T1000 (cell line): Measurements from ENCODE around the gene NAALADL1.
A peak's percentile ranks its signal among the peaks of the same experiment; 100 is the strongest.

Source experiments
- DNase-seq: peaks from one replicate; lab custom pipeline; 2025; ENCODE audit warnings: mixed read lengths; lab: John Stamatoyannopoulos, UW

NAALADL1 gene

DNA sequence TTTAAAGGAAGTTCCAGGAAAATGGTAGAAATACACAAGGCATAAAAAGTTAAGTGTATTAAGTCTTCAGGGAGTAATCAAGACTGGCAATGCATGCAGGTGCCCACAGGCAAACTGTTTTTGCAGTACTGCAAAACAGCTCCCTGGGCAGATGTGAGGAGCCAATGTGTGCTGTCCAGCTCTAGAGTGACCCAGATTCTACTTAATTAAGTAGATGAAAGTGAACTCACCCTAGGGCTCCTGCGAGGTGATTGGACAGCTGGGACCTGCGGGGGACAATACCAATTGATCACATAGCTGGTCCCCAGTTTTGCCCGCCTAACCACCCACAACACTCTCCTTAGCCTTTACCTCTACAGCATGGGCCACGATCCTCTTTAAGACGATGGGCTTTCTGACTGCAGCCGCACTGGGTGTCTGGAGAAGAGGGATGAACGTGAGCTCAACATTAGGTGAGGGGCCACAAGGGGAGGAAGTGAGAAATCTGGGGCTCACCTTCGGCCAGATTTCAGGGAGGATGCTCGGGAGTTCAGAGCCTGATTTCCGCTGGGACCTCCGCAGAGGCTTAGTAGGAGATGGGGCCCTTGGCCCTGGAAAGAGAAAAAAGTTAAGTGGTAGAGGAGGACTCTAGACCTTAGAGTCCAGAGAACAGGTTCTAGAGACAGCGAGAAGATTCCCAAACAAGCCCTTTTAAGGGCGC, 24.9 kb upstream of the NAALADL1 start:
- no peak for DNase-seq

GRCh38 chr11:65078786-65079342, 20.5 kb upstream of the NAALADL1 start:
- no peak for DNase-seq

DNA sequence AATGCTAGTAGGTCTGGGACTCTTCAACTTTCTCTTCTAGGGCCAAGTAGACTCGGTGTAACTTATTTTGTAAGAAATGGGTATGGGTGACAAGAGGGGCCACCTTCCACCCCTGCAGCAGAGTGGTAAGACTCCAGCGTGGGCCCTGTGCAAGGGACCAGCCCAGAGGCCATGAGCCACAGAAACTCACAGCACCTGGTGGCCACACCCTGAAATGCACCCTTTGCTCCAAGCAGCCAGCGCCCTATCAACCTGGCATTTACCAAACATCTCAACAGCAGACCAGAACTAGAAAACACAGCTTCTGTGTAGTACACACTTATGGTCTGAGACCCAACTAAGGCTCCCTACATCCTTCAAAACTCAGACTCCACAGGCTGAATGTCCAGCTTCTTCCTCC, 19.8 kb upstream of the NAALADL1 start:
- DNase-seq = no peak

DNA sequence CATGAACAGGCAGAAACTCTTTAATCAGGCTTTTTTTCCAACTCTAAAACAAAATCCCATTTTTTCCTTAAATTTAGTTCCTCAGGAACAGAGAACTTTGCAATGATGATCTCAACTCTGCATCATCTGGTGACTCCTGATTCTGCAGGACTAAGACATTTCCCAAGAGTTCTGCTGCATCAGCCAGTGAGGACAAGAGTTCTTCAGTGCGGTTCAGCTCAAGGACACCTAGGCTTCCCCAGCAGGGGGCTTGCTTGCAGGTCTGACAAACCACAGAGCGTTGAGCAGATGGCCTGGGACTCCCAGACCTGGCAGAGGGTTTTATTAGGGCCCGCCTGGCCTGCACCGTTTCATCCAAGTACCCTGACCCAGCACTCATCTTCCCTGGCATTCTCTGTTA, 19.1 kb upstream of the NAALADL1 start:
- no peak for DNase-seq

DNA sequence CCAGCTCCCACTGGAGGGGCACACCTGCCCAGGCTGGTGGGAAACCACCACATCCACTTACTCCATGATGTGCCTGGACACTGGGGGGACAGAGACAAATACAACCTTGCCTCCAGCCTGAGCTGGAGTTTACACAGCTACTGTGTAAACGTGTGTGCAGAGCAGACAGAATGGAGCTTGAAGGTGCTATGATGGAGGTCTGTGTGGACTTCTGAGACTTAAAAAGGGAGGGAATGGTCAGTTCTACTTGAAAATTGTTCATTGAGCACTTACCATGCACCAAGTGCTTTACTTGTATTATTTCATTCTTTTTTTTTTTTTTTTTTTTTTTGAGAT, 14.2 kb upstream of the NAALADL1 start:
- DNase-seq = no peak

DNA sequence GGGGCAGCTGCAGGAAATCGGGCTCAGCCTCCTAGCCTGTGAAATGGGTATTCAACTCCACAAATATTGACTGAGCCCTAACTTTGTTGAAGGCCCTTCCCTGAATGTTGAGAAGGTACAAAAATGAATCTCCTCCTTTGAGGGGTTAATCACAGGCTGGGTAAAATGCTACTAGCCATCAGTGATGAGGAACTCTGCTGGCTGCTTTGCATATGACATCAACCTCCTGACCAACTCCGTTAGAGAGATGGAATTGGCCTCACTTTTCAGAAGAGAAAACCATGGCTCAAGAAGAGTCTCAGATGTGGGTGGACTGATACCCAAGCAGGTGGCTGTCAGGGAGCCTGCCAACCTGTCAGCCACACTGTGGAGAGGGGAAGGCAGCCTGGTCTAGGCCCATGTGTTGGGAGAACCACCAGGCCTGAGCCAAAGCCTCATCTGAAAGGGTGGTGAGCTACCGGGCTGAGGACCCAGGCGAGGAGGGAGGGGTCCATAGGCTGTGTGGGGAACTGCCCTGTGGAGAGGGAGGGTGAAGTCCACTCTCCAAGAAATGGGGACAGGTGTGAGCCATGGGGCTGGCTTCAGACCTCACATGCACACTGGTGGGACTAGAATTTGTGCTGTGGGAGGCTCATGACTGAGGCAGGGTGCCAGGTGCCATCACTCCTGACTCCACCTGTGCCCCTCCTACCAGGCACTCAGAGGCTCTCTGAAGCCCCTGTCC, 13.7 kb upstream of the NAALADL1 start:
- DNase-seq = no peak

- DNase-seq = no peak
These were observed 10.9 kb upstream of the NAALADL1 start for GRCh38 chr11:65069217-65069616.

- no peak for DNase-seq
These were observed 9.1 kb upstream of the NAALADL1 start for GRCh38 chr11:65067446-65067845.

DNA sequence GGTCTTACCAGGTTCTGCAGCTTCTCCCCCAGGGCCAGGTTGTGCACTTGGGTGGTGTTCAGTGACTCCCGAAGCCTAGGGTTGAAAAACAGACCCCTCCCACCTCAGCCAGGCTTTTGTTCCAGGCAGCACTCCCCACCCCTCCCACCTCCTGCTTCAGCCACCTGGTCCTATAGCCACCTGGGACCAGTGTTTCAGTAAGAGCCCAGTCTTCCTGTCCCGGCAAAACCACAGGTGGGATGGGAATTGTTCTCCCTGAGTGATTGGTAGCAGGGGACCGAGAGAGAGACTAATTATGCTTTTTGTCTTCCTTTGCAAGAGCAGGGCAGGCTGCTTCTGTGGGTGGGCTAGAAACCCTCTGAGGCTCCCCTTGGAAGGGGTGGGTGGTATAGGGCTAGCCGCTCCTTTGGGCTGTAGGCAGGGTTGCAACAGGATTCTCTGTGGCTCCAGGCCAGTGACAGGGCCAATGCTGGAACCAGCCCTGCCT, 8.5 kb upstream of the NAALADL1 start:
- no peak for DNase-seq

- no peak for DNase-seq
These were observed 8.0 kb upstream of the NAALADL1 start for GRCh38 chr11:65066315-65066714.

DNA sequence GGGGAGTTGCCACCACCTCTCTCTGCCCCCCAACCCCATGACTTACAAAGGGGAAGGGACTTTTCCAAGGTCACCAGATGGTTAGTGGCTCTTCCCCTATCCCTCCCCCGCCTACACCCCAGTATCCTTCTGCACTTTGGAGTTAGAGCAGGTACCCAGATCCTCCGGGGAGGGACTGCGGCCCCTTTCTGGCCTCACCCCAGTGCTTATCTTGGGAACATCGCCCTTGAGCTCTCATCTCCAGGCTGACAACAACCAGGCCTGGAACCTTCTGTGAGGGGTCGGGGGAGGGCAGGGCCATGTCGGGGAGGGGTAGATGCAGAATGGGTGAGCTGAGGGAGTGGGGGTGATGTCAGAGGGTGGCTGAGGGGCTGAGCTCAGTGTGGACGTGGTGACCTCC, 7.5 kb upstream of the NAALADL1 start:
- DNase-seq = no peak

- DNase-seq = no peak
These were observed 6.5 kb upstream of the NAALADL1 start for GRCh38 chr11:65064847-65065240.

- DNase-seq = no peak
These were observed 5.2 kb upstream of the NAALADL1 start for GRCh38 chr11:65063532-65063931.

DNA sequence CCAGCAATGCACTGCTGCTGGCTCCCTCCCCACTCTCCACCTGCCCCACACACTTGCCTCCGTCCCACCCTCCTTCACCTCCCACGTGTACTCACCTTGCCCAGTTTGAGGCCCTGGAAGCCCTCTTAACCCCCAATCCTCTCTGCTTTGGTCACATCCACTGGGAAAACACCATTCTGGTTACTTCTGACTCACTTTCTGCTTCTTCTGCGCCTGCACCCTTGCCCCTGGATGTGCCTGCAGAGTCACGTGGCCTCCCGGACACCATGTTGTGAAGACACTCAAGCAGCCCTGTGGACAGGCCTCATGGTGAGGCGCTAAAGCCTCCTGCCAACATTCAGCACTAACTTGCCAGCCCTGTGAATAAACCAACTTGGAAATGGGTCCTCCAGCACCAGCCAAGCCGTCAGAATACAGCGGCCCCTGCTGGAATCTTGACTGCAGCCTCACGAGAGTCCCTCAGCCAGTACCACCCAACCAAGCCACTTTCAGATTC, 2.6 kb upstream of the NAALADL1 start:
- DNase-seq = peak; percentile 76

DNA sequence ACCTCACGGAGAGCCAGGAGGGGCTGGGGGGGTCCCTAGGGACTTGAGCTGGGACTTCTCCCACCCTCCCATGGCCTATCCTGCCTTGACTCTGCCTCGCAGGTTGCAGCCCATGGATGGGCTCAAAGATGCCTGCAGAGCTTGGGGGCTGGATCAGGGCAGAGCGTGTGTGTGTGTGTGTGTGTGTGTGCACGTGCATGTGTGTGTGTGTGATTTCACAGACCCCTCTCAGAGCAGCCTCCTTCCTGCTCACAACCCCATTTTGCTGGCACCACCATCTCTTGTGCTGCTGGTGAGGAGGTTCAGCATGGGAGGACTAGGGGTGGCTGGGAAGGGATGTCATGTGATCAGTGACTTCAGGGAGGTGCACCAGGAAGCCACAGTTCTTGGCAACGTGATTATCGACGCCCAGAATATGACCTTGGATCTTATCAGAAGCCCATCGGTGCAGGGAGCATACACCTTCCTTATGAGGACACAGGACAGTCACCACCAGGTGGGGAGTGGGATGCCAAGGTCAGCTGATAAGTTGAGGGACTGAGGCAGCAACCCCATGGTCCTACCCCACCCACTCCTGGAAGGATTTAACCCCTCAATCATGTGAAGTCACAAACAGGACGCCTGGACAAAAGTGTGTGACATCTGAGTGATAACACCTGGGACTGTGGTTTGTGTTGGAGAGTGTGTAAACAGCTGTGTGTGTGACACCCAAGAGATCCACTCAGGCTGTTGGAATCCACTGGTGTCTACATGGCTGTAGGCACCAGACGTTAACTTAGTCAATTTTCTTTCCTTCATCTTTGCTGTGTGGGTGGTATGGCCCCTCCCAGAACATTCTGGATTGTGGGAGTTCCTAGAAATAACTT, 1.8 kb upstream of the NAALADL1 start:
- DNase-seq = no peak

- no peak for DNase-seq
These were observed 1.2 kb upstream of the NAALADL1 start for GRCh38 chr11:65059523-65059922.

DNA sequence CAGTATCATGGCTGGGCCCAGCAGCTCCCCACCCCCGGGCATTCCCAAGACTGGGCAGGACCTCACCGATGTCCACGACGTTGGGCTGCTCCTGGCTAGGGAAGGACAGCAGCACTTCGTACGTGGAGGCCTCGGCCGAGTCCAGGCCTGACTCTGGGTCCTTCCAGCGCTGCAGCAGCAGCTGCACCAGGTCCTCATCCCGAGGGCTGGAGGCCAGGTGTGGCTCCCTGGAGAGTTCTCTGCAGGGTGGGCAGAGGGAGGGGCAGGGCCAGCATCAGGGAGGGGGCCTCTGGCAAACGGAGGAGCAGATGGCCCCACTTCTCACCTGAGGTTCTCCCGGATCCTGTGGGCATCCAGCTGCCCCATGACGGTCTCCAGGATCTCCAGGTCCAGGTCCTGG, 341 bp downstream of the NAALADL1 start:
- no peak for DNase-seq

- no peak for DNase-seq
These were observed 827 bp downstream of the NAALADL1 start for GRCh38 chr11:65057526-65057925.

GRCh38 chr11:65056999-65057398, 1.4 kb downstream of the NAALADL1 start:
- no peak for DNase-seq

DNA sequence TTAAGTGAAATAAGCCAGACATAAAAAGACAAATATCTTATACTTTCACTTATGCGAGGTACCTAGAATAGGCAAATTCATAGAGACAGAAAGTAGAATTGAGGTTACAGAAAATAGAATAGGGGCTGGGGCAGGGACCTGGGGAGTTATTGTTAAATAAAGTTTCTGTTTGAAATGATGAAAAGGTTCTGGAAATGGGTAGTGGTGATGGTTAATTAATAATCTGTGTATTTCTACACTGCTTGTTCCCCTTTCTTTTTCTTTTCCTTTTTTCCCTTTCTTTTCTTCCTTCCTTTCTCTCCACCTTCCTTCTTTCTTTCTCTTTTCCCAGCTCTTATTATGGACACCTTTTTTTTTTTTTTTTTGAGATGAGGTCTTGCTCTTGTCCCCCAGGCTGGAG, 2.8 kb downstream of the NAALADL1 start:
- DNase-seq = no peak

- no peak for DNase-seq
These were observed 4.4 kb downstream of the NAALADL1 start for GRCh38 chr11:65053827-65054508.

DNA sequence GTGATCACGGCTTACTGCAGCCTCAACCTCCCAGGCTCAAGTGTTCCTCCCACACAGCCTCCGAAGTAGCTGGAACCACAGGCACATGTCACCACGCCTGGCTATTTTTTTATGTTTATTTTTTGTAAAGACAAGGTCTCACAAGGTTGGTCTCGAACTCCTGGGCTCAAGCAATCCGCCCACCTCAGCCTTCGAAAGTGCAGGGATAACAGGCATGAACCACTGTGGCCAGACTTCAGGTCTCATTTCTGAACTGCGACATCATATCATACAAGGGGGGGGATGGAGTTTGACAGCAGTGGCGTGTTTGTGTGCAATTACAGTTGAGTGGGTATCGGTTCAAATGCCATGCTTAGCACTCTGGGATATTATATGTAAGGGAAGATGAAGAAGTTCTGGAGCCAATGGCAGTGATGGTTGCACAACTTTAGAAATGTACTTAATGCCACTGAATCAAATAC, 6.9 kb downstream of the NAALADL1 start:
- DNase-seq = no peak
